AG09319 (cell line): ENCODE data around the gene FAM171A2.
"Not testable (repeated sequence)": the region's sequence is repeated elsewhere in the genome, so short reads cannot be mapped to it uniquely, and the experiment has no call there.

Experiments
- DNase-seq: peaks from one replicate; pipeline ENCODE4 v3.0.0-alpha.2; 2010; ENCODE audit warnings: low read depth; ENCODE audit errors: extremely low read depth
- TF ChIP-seq, protein P1 (sequence below): IDR thresholded peaks from 2 replicates; pipeline ENCODE4 v1.5.1; 2011; ENCODE audit warnings: low read depth, mild to moderate bottlenecking, inconsistent platforms, low read length, moderate library complexity

Gene FAM171A2

DNA sequence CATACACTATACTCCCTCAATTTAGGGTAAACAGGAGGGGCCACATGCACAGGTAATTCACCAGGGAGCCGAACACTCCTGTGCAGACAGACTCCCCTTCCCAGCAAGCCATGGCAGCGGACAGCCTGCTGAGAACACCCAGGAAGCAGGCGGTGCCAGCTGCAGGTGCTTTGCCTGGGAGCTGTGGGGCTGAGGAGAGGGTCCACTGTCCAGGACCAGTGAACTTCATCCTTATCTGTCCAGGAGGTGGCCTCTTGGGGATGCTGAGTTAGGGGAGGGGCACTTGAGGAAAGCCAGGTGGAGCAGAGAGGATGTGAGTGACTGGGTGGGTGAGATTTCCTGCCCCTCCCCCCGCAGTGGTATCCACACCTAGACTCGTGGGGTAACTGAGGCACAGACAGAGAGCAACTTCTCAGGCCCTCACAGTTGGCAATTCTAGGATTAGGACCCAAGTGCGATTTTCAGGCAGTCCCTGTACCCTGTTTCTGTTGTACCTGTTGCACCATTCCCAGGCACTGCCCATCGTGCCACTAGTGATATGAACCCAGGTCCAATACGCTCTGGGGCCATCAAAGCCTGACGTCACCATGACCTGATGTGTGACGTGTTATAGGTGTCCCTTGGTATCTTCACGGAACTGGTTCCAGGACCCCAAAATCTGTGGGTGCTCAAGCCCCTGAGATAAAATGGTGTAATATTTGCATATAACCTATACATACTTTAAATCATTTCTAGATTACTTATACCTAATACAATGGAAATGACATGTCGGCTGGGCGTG lies 17.4 kb downstream of the FAM171A2 start:
- no peak for DNase-seq
- TF ChIP-seq, protein P1, sequence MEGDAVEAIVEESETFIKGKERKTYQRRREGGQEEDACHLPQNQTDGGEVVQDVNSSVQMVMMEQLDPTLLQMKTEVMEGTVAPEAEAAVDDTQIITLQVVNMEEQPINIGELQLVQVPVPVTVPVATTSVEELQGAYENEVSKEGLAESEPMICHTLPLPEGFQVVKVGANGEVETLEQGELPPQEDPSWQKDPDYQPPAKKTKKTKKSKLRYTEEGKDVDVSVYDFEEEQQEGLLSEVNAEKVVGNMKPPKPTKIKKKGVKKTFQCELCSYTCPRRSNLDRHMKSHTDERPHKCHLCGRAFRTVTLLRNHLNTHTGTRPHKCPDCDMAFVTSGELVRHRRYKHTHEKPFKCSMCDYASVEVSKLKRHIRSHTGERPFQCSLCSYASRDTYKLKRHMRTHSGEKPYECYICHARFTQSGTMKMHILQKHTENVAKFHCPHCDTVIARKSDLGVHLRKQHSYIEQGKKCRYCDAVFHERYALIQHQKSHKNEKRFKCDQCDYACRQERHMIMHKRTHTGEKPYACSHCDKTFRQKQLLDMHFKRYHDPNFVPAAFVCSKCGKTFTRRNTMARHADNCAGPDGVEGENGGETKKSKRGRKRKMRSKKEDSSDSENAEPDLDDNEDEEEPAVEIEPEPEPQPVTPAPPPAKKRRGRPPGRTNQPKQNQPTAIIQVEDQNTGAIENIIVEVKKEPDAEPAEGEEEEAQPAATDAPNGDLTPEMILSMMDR = no peak

DNA sequence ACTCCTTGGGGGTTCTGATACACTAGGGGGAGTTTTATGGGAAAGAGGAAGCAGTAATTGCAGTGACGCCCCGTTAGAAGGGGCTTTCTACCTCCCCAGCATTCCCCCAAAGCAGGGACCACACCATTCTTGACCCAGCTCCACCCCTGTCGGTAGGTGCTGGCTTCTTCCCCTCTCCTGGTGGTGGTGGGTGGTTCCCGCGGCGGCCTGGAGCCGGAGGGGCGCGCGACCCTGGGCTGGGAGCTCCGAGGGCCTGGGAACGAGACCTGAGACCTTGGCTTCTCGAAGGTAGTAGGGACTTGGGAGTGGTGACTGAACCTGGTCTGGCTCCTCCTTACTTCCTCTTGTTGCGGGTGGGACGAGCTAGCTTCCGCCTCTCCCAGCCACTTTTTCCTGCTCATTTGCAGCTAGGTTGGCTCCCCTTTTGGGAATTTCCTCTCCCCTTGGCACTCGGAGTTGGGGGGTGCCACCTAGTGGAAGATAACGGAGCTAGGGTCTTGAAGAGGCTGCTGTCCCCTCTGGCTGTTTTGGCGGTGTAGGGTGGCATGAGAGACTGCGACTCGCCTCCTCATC lies 18.1 kb downstream of the FAM171A2 start:
- TF ChIP-seq, protein P1 = peak; percentile 61
- no peak for DNase-seq

DNA sequence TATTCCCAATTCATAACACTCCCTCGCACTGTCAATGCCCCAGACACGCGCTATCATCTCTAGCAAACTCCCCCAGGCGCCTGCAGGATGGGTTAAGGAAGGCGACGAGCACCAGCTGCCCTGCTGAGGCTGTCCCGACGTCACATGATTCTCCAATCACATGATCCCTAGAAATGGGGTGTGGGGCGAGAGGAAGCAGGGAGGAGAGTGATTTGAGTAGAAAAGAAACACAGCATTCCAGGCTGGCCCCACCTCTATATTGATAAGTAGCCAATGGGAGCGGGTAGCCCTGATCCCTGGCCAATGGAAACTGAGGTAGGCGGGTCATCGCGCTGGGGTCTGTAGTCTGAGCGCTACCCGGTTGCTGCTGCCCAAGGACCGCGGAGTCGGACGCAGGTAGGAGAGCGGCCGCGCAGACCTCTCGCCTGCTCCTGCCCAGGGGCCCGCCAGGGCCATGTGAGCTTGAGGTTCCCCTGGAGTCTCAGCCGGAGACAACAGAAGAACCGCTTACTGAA lies 18.7 kb downstream of the FAM171A2 start, which contains the start of gene GRN:
Gene GRN (plus strand): TSS at position 364 of the 515 bp plus-strand sequence. CDS start 3,863 bp downstream, outside the sequence.
- DNase-seq = peak; percentile 97
- TF ChIP-seq, protein P1 = no peak

DNA sequence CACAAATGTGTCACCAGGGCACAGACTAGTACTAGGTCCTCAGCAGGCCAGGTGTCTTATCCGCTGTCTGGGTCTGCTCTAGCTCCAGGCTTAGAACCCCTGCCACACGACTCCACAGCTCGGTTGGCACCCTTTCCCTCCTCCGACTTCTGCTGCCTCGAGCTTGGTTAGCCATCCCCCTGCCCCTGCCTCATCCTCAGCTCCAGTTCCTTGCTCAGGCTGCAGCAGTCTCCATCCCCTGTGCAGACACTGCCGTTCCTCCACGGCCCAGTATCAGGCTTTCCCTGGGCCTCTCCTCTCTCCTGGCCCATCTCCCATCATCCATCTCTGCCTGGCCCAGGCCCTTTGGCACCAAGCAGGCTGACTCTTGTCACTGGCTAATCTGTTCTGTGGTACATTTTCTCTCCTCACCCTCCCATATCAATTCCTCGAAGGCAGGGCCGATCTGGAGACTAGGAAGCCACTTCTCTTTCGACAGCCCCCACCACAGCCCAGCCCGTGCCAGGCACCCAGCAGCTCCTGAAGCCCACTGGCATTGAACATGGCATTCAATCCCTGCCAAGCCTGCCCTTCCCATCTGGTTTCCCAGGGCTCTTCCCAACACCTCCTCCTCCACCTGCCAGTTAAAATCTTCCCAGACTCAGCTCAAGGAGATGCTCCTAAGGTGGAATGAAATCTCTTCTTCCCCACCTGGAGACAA lies 20.0 kb downstream of the FAM171A2 start:
- TF ChIP-seq, protein P1 = no peak
- no peak for DNase-seq

DNA sequence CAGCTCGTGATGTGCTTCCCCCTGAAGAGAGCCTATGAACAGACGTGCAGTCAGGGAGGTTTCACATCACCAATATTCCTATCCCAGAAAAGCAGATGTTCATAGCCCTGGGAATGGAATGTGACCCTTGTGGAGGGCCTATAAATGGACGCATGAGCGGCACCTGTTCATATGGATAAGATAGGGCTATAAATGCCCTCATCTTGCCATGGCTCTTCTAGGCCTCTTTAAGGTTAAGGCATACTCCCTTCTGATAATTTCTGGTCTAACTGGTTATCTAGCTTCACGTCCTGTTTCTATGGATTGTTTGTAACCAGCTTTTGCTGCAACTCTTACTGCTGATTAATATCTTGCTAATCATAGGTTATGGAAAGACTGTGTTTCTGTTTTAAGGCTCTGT lies 23.1 kb downstream of the FAM171A2 start:
- DNase-seq = not testable (repeated sequence)

DNA sequence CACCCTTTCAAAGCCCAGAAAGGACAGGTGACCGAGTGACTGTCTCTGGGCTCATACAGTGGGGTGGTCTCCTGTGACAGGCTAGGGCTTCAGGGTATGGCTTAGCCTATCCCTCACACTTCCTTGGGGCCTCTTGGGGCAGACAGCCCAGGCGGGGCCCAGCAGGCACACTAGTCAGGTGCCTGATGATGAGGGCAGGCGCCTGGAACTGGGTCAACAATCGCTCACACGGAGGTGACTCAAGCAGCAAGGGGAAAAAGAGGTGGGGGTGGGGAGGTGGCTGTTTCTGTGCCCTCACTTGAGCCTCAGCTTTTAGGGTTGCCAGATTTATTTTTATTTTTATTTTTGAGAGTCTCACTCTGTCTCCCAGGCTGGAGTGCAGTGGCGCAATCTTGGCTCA lies 25.0 kb downstream of the FAM171A2 start:
- DNase-seq = no peak

DNA sequence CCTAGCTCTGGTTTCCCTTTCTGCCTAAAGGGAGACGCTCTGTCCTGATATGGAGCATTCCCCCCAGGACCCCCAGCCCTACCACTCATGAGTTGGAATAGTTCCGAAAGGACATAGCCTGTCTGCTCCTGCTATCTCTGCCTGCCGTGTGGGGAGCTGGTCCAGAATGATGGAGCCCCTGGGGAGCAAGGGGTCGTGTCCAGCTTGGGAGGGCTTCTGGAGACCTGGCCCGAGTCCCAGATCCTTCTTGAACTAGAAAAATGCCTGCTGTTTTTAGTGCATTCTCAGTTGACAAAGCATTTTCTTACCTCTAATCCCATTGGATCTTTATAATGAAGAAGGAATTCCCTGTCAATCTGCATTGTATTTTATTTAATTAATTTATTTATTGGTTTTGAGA lies 27.7 kb downstream of the FAM171A2 start:
- DNase-seq = no peak
- TF ChIP-seq, protein P1 = no peak

More for the DNA sequence above, 25.0 kb downstream of the FAM171A2 start:
- TF ChIP-seq, protein P1 = no peak
